Psoas muscle (tissue), 8 donors: ENCODE data around the gene FARSB. TPM values are rescaled to one million over a fixed set of nuclear protein-coding genes. Genes with fewer than 3 reads are reported as not detected.

ENCODE experiments used
- ATAC-seq, 4 donors: fragments of 200-7000 bp; cut with Tn5 transposase; one replicate each; pipeline ENCODE4 v1.9.1; 2020; ENCODE audit warnings: moderate library complexity in 3 of 4, mild to moderate bottlenecking in 2 of 4
- DNase-seq, 2 donors: peaks; one replicate each; pipeline ENCODE4 v3.0.0-alpha.2; 2020
- H3K27ac ChIP-seq: fragments of 200-600 bp; one replicate; pipeline ENCODE4 v1.8.0; 2022
- H3K27me3 ChIP-seq, 3 donors: fragments of 200-600 bp in 1 of 3; one replicate each; pipeline versions ENCODE4 v1.6.1 to v1.8.0; 2013 to 2022; ENCODE audit warnings: low read length in 2 of 3, mild to moderate bottlenecking in 2 of 3, moderate library complexity in 1 of 3; ENCODE audit not compliant: insufficient read depth in 3 of 3
- H3K36me3 ChIP-seq, 2 donors: fragments of 200-600 bp in 1 of 2; one replicate each; pipeline versions ENCODE4 v1.6.1 to v1.8.0; 2013 to 2022; ENCODE audit warnings: low read depth in 1 of 2, mild to moderate bottlenecking in 1 of 2, moderate library complexity in 1 of 2; ENCODE audit not compliant: insufficient read depth in 1 of 2
- H3K4me1 ChIP-seq: fragments of 200-600 bp; one replicate; pipeline ENCODE4 v1.8.0; 2022
- H3K4me3 ChIP-seq: fragments of 200-600 bp; one replicate; pipeline ENCODE4 v1.8.0; 2022; ENCODE audit warnings: mild to moderate bottlenecking
- H3K9me3 ChIP-seq: fragments of 200-600 bp; one replicate; pipeline ENCODE4 v1.8.0; 2022
- WGBS, 3 donors: extraction: QIAGEN DNeasy Blood & Tissue Kit; methylation state at CpG; one replicate each; pipeline versions ENCODE4 v1.1.6 to v1.1.7; 2013; 5-methylcytosine and 5-hydroxymethylcytosine counted together
- intact Hi-C, 2 donors: fragments of 100-400 bp; cut with DNase I; formaldehyde crosslinking; loops; one replicate each; pipeline versions ENCODE4 v1.11.0 to v1.14.2; 2022
- polyA plus RNA-seq, 3 donors: library from polyadenylated mRNA; stranded (reverse); fragments of 200-250 nt; gene quantifications; one replicate each; pipeline ENCODE4 v1.2.3, GENCODE V29; 2013
- total RNA-seq, 4 donors: library from RNA; stranded (reverse); fragmentation: NEBNext Ultra II Directional in 2 of 4; extraction: Animal tissue kit (Norgen Biotek cat#: 25700) in 2 of 4; gene quantifications; one replicate each; pipeline versions ENCODE4 v1.2.1 to v1.2.4, GENCODE V29; 2021 to 2023
- TF ChIP-seq, protein P1 (sequence below): fragments of 200-600 bp; IDR thresholded peaks from one replicate; pipeline ENCODE4 v1.8.0; 2022; ENCODE audit warnings: antibody characterized with exemption
- donor health status: healthy with polysubstance abuse.
- donor health status: DM: no; HTN: no; CAD: no; lungs with moderate emphysema.
- donor health status: Bipolar disorder and iron deficiency.
- donor health status: healthy.
- donor health status: DM: yes; HTN: yes; CAD: no.
- donor health status: DM: no; HTN: no; CAD: no.
- donor health status: DM: no; HTN: no; CAD: no.
- donor health status: DM: yes; HTN: yes; CAD: no.

FARSB gene
- total and polyA plus RNA-seq, 7 donors, result 23.2 to 45.3 (median 35.6) TPM

DNA sequence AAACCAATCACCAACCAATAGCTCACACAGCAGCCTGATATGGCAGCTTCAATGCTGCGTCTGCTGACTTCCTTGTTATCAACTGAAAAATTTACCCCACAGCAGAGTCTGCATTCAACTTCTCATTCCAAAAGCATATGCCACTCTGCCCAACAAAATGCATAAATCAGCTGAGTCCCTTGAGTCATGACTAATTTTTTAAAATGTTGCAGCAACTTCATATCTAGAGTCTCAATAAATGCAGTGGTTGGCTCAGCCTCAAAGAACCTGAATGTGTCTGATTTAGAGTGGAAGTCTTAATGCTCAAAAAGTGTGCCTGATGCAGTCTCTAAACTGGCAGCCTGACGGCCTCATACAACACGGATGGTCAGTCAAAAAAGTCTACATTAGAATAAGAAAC, 46.5 kb downstream of the FARSB start:
- DNase-seq (no peak), ATAC-seq (no peak)
- Histone ChIP-seq H3K27me3 (no peaks in the 10 kb centered on the region), H3K4me1 (no peaks in the 10 kb centered on the region), H3K36me3 (peaks cover 8 to 40% of the 10 kb centered on the region in 2 donors), H3K27ac (no peak overlapping the region), H3K4me3 (no peak overlapping the region), H3K9me3 (no peaks in the 10 kb centered on the region)
- TF ChIP-seq, protein P1, sequence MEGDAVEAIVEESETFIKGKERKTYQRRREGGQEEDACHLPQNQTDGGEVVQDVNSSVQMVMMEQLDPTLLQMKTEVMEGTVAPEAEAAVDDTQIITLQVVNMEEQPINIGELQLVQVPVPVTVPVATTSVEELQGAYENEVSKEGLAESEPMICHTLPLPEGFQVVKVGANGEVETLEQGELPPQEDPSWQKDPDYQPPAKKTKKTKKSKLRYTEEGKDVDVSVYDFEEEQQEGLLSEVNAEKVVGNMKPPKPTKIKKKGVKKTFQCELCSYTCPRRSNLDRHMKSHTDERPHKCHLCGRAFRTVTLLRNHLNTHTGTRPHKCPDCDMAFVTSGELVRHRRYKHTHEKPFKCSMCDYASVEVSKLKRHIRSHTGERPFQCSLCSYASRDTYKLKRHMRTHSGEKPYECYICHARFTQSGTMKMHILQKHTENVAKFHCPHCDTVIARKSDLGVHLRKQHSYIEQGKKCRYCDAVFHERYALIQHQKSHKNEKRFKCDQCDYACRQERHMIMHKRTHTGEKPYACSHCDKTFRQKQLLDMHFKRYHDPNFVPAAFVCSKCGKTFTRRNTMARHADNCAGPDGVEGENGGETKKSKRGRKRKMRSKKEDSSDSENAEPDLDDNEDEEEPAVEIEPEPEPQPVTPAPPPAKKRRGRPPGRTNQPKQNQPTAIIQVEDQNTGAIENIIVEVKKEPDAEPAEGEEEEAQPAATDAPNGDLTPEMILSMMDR, result no peak
- intact Hi-C loops, result no loop called here
- 85 to 86% (median 86%) methylated on average over 3 of the region's 3 CpGs for WGBS, 3 donors

DNA sequence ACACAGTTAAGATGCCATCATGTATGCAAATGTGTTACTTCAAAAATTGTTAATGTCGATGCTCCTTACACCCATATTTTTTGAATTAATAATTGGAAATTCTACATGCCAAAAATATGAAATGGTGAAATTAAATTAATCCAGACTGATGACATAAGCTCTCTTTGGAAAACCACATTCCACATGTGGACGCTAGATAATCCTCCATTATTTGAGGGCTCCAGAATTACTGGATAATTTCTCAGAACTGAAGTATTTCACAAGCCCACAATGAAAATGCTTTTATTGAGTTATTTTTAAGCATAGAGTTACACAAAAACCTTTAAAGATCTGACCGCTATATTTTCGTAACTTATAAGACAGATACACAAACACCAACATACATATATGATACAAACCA, 47.8 kb downstream of the FARSB start:
- Histone ChIP-seq H3K4me1 (no peaks in the 10 kb centered on the region), H3K9me3 (no peaks in the 10 kb centered on the region), H3K27me3 (no peaks in the 10 kb centered on the region), H3K36me3 (peaks cover 8 to 29% of the 10 kb centered on the region in 2 donors), H3K4me3 (no peak overlapping the region), H3K27ac (no peak overlapping the region)
- 68 to 74% (median 70%) methylated on average over 4 of the region's 4 CpGs for WGBS, 3 donors
- intact Hi-C loops, result no loop called here
- DNase-seq (no peak), ATAC-seq (no peak)
- TF ChIP-seq, protein P1, result no peak

DNA sequence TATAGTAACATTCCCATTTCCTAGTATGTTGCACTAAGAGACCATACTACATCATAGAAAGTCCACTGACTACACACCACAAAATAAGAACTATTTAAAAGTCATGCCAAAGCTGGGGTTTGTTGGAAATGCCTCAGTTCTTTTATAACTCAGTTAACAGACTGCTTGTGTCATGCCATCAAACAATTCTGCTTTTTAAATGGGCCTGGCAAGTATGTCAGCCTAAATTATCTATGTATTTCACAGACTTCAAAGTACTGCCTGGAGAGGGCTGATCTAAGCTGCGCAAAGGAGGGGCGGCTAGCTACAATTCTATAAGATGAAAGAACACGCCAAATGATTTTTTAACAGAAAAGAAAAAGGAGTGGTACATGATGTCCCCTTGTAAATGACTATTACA, 49.6 kb downstream of the FARSB start:
- TF ChIP-seq, protein P1, result no peak
- 98 to 99% (median 98%) methylated on average over 3 of the region's 3 CpGs for WGBS, 3 donors
- peaks cover 0 to 22% of the 10 kb centered on the region in 2 donors for H3K36me3 ChIP-seq
- ATAC-seq (no peak), DNase-seq (no peak)
- intact Hi-C loops, result loop anchor here in 1 of 2 donors (2.0 kb wide), 1 partner anchor 18 kb away; no protein-coding TSS in a partner anchor
- H3K27ac ChIP-seq, result no peak overlapping the region
- H3K27me3 ChIP-seq, result no peaks in the 10 kb centered on the region
- H3K9me3 ChIP-seq, result no peaks in the 10 kb centered on the region
- no peaks in the 10 kb centered on the region for H3K4me1 ChIP-seq
- H3K4me3 ChIP-seq, result no peak overlapping the region

DNA sequence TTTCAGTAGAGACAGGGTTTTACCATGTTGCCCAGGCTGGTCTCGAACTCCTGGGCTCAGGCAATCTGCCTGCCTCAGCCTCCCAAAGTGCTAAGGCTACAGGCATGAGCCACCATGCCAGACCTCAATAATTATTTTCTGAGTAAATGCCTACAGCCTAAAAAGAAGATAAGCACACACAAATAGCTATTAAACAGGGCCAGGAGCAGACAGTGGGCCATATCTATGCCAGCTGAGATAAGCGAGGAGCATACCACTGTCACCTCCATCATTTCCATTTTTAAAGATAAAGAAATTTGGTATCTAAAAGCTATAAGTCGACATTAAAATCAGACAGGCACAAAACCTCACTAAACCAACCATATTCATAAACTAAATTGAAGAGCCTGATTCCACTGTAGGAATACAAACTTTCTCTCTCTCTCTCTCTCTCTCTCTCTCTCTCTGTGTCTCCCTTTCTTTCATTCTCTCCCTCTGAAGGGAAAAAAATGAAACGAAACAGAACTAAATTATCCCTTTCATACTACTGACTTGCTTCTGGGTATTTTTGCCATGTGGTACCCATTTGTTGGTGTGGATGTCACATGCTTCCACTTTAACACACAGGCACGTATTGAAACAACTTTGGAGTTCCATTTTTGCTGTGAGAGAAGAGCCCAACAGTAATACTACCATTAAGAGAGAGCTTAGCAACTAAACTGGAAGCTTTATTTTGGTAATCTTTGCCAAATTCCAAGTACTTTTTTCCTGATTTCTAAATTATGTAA, 51.0 kb downstream of the FARSB start:
- TF ChIP-seq, protein P1, result no peak
- DNase-seq (no peak), ATAC-seq (no peak)
- WGBS, 3 donors, result 87 to 93% (median 88%) methylated on average over 5 of the region's 5 CpGs
- H3K4me1 ChIP-seq, result no peaks in the 10 kb centered on the region
- no peaks in the 10 kb centered on the region for H3K27me3 ChIP-seq
- H3K36me3 ChIP-seq, result peaks cover 0 to 32% of the 10 kb centered on the region in 2 donors
- H3K9me3 ChIP-seq, result no peaks in the 10 kb centered on the region
- intact Hi-C loops, result no loop called here
- H3K27ac ChIP-seq, result no peak overlapping the region
- H3K4me3 ChIP-seq, result no peak overlapping the region
